H1 (cell line): Measurements from ENCODE around the gene KRTAP10-3. TPM values are rescaled to one million over a fixed set of nuclear protein-coding genes. Genes with fewer than 3 reads are reported as not detected.

Experiments used
- CTCF ChIA-PET: fragments of 300-600 bp; sonication (Branson Sonifier 250); formaldehyde crosslinking; loops from one replicate; lab custom pipeline; 2021; ENCODE audit not compliant: partially characterized antibody; lab: Charles Lee
- POLR2A ChIA-PET: fragments of 300-600 bp; sonication (Branson Sonifier 250); formaldehyde crosslinking; loops from one replicate; lab custom pipeline; 2021; ENCODE audit warnings: inconsistent platforms; ENCODE audit not compliant: partially characterized antibody; lab: Charles Lee
- DNase-seq, 2 experiments: peaks; one replicate each; pipeline versions ENCODE4 v3.0.0 to v3.0.0-alpha.2; 2010 to 2022; ENCODE audit warnings: low spot score in 2 of 2, low read depth in 1 of 2, mixed read lengths in 1 of 2
- FAIRE-seq: peaks from 2 replicates; lab custom pipeline; 2011; peaks lifted over from hg19 to GRCh38; lab: Jason Lieb, UNC
- H2AFZ ChIP-seq: 2 replicates; pipeline ENCODE4 v1.8.1; 2012; ENCODE audit warnings: low read length, inconsistent platforms
- H2AK5ac ChIP-seq: 2 replicates; pipeline ENCODE4 v1.6.1; 2013; ENCODE audit warnings: low read depth, low read length
- H2BK120ac ChIP-seq: replicated peaks from 2 replicates; pipeline ENCODE3; 2013; ENCODE audit warnings: low read depth, low read length, inconsistent platforms
- H2BK12ac ChIP-seq: 2 replicates; pipeline ENCODE4 v1.6.1; 2013; ENCODE audit warnings: low read depth, low read length
- H2BK15ac ChIP-seq: 2 replicates; pipeline ENCODE4 v1.6.1; 2013; ENCODE audit warnings: low read length
- H2BK20ac ChIP-seq: 2 replicates; pipeline ENCODE4 v1.6.1; 2013; ENCODE audit warnings: low read length
- H2BK5ac ChIP-seq: 2 replicates; pipeline ENCODE4 v1.6.1; 2013; ENCODE audit warnings: low read depth, low read length
- H3K14ac ChIP-seq: 2 replicates; pipeline ENCODE4 v1.6.1; 2013; ENCODE audit warnings: inconsistent platforms; ENCODE audit not compliant: insufficient read length
- H3K18ac ChIP-seq: 2 replicates; pipeline ENCODE4 v1.6.1; 2013; ENCODE audit warnings: low read length; ENCODE audit errors: extremely low read depth
- H3K23ac ChIP-seq: 2 replicates; pipeline ENCODE4 v1.6.1; 2013; ENCODE audit warnings: inconsistent platforms; ENCODE audit not compliant: insufficient read length
- H3K23me2 ChIP-seq: 2 replicates; pipeline ENCODE4 v1.6.1; 2013; ENCODE audit warnings: low read depth, low read length
- H3K27ac ChIP-seq: 2 replicates; pipeline ENCODE4 v1.6.1; 2011; ENCODE audit warnings: low read depth, low read length, inconsistent platforms
- H3K27me3 ChIP-seq, 4 experiments: replicated peaks in 1 of 4; 1 replicate in 1 of 4; 2 replicates in 3 of 4; pipeline versions ENCODE4 v1.6.1 to v1.8.1; 2011 to 2013; ENCODE audit warnings: low read length in 3 of 4, mild to moderate bottlenecking in 3 of 4, inconsistent platforms in 2 of 4, mixed read lengths in 2 of 4, moderate library complexity in 1 of 4; ENCODE audit not compliant: control insufficient read depth in 3 of 4, insufficient read depth in 3 of 4; ENCODE audit errors: extremely low read depth in 1 of 4
- H3K36me3 ChIP-seq, 4 experiments: 2 replicates each; pipeline versions ENCODE4 v1.6.1 to v1.8.1; 2011 to 2013; ENCODE audit warnings: mild to moderate bottlenecking in 4 of 4, low read length in 3 of 4, moderate library complexity in 2 of 4, control low read depth in 1 of 4, inconsistent platforms in 1 of 4; ENCODE audit not compliant: insufficient read depth in 4 of 4, control insufficient read depth in 2 of 4
- H3K4ac ChIP-seq: replicated peaks from 2 replicates; pipeline ENCODE3; 2013; ENCODE audit warnings: low read length, low read depth, mixed read lengths, inconsistent platforms; ENCODE audit not compliant: insufficient read length
- H3K4me1 ChIP-seq, 4 experiments: replicated peaks in 1 of 4; 1 replicate in 1 of 4; 2 replicates in 3 of 4; pipeline versions ENCODE4 v1.6.1 to v1.8.1; 2011 to 2013; ENCODE audit warnings: low read length in 3 of 4, inconsistent platforms in 2 of 4, mixed read lengths in 1 of 4; ENCODE audit not compliant: insufficient read depth in 4 of 4, control insufficient read depth in 3 of 4
- H3K4me2 ChIP-seq, 2 experiments: 2 replicates each; pipeline versions ENCODE4 v1.6.1 to v1.8.1; 2011 to 2013; ENCODE audit warnings: low read depth in 2 of 2, low read length in 2 of 2, control low read depth in 1 of 2, inconsistent platforms in 1 of 2, mild to moderate bottlenecking in 1 of 2; ENCODE audit not compliant: insufficient read depth in 1 of 2
- H3K4me3 ChIP-seq, 4 experiments: fragments of 200-600, 300-600 bp in 1 of 4; sonication (generic), shearing (Covaris generic), sonication (Bioruptor Twin) in 1 of 4; 2 replicates each; pipeline versions ENCODE4 v1.5.1 to v1.8.1; 2011 to 2016; ENCODE audit warnings: low read length in 4 of 4, low read depth in 3 of 4, control low read depth in 2 of 4, inconsistent platforms in 2 of 4, mild to moderate bottlenecking in 2 of 4, mixed read lengths in 1 of 4, moderate library complexity in 1 of 4; ENCODE audit not compliant: insufficient read depth in 2 of 4; ENCODE audit errors: extremely low read depth in 1 of 4
- H3K56ac ChIP-seq: replicated peaks from 2 replicates; pipeline ENCODE3; 2013; ENCODE audit warnings: low read depth, mild to moderate bottlenecking, mixed read lengths, low read length, inconsistent platforms; ENCODE audit not compliant: insufficient read length
- H3K79me1 ChIP-seq: 2 replicates; pipeline ENCODE4 v1.6.1; 2013; ENCODE audit warnings: low read depth, low read length, control low read depth
- H3K79me2 ChIP-seq, 2 experiments: 2 replicates each; pipeline versions ENCODE4 v1.6.1 to v1.8.1; 2012 to 2013; ENCODE audit warnings: low read length in 2 of 2, mild to moderate bottlenecking in 2 of 2, inconsistent platforms in 1 of 2; ENCODE audit not compliant: insufficient read depth in 2 of 2, control insufficient read depth in 1 of 2
- H3K9ac ChIP-seq, 4 experiments: replicated peaks in 1 of 4; 1 replicate in 1 of 4; 2 replicates in 3 of 4; pipeline versions ENCODE4 v1.6.1 to v1.8.1; 2011 to 2013; ENCODE audit warnings: low read depth in 3 of 4, low read length in 3 of 4, control low read depth in 2 of 4, mild to moderate bottlenecking in 2 of 4, moderate library complexity in 2 of 4, inconsistent platforms in 1 of 4; ENCODE audit errors: extremely low read depth in 1 of 4
- H3K9me3 ChIP-seq, 2 experiments: 2 replicates each; pipeline versions ENCODE4 v1.6.1 to v1.8.1; 2012 to 2013; ENCODE audit warnings: mild to moderate bottlenecking in 2 of 2, moderate library complexity in 2 of 2, control low read depth in 1 of 2, inconsistent platforms in 1 of 2, low read depth in 1 of 2, low read length in 1 of 2, mixed read lengths in 1 of 2; ENCODE audit not compliant: insufficient read depth in 2 of 2
- H4K20me1 ChIP-seq, 2 experiments: replicated peaks in 1 of 2; 2 replicates each; pipeline versions ENCODE3 to v1.8.1; 2011 to 2013; ENCODE audit warnings: inconsistent platforms in 2 of 2, low read length in 2 of 2, mild to moderate bottlenecking in 1 of 2; ENCODE audit not compliant: insufficient read depth in 2 of 2, control insufficient read depth in 1 of 2
- H4K5ac ChIP-seq: 2 replicates; pipeline ENCODE4 v1.6.1; 2013; ENCODE audit warnings: low read length, low read depth, mixed read lengths, inconsistent platforms; ENCODE audit not compliant: insufficient read length
- H4K8ac ChIP-seq: 2 replicates; pipeline ENCODE4 v1.8.0; 2013; ENCODE audit warnings: mild to moderate bottlenecking, moderate library complexity, low read length, inconsistent platforms; ENCODE audit not compliant: insufficient read depth; ENCODE audit errors: extremely low read depth
- H4K91ac ChIP-seq: replicated peaks from 2 replicates; pipeline ENCODE3; 2013; ENCODE audit warnings: low read length, mixed read lengths, inconsistent platforms; ENCODE audit not compliant: insufficient read length
- CHD1 ChIP-seq: IDR thresholded peaks from 2 replicates; pipeline ENCODE4 v1.6.1; 2012; ENCODE audit warnings: low read depth, low read length, improper control_type of control experiment
- GTF2F1 ChIP-seq: IDR thresholded peaks from 2 replicates; pipeline ENCODE4 v1.6.1; 2012; ENCODE audit warnings: low read depth, low read length, improper control_type of control experiment, borderline replicate concordance
- MAFK ChIP-seq: IDR thresholded peaks from 2 replicates; pipeline ENCODE4 v1.6.1; 2012; ENCODE audit warnings: low read depth, mild to moderate bottlenecking, improper control_type of control experiment, low read length
- RAD21 ChIP-seq, 2 experiments: IDR thresholded peaks in 1 of 2; conservative IDR thresholded peaks in 1 of 2; 2 replicates each; pipeline ENCODE4 v1.6.1; 2011; ENCODE audit warnings: low read depth in 2 of 2, low read length in 2 of 2, improper control_type of control experiment in 1 of 2, inconsistent platforms in 1 of 2, mild to moderate bottlenecking in 1 of 2, moderate library complexity in 1 of 2
- RBBP5 ChIP-seq: IDR thresholded peaks from 2 replicates; pipeline ENCODE4 v1.7.1; 2012; ENCODE audit warnings: low read depth, mild to moderate bottlenecking, inconsistent platforms, low read length, moderate library complexity, borderline replicate concordance
- SUZ12 ChIP-seq: fragments of 200-600 bp; sonication (generic); IDR thresholded peaks from 2 replicates; pipeline ENCODE4 v1.6.1; 2012; ENCODE audit warnings: mild to moderate bottlenecking, inconsistent platforms, low read length, moderate library complexity, mixed read lengths
- TBP ChIP-seq: IDR thresholded peaks from 2 replicates; pipeline ENCODE4 v1.6.1; 2011; ENCODE audit warnings: low read depth, low read length, improper control_type of control experiment
- WGBS, 2 experiments: shearing (Covaris generic) in 1 of 2; methylation state at CpG; one replicate each; pipeline versions ENCODE4 v1.1.6 to v1.1.7; 2013 to 2015; ENCODE audit warnings: low lambda C conversion rate in 2 of 2, mixed read lengths in 2 of 2, inconsistent platforms in 1 of 2, low coverage in 1 of 2, missing lambda C conversion rate in 1 of 2; ENCODE audit not compliant: insufficient replicate concordance in 2 of 2, insufficient coverage in 1 of 2, insufficient read length in 1 of 2; ENCODE audit errors: extremely low coverage in 1 of 2, missing lambda C conversion rate in 1 of 2; 5-methylcytosine and 5-hydroxymethylcytosine counted together
- long read RNA-seq, 2 experiments: library from RNA in 1 of 2; library from capped mRNA in 1 of 2; stranded (forward); transcript quantifications; one replicate each; pipeline ENCODE4 v2.0.0, GENCODE V29; 2021; ENCODE audit warnings: inconsistent platforms in 1 of 2
- polyA minus RNA-seq, 3 experiments: library from RNA; depleted of rRNA, polyadenylated mRNA; stranded (reverse); fragments of >200 nt; gene quantifications; 1 replicate in 2 of 3; 2 replicates in 1 of 3; pipeline ENCODE4 v1.2.3, GENCODE V29; 2011
- polyA plus RNA-seq, 7 experiments: library from polyadenylated mRNA; depleted of rRNA in 3 of 7; stranded (reverse) in 5 of 7; unstranded in 2 of 7; fragments of >200 nt in 5 of 7; fragments of 200-250 nt in 2 of 7; gene quantifications; 1 replicate in 5 of 7; 2 replicates in 1 of 7; 4 replicates in 1 of 7; pipeline versions ENCODE4 v1.2.1 to v1.2.3, GENCODE V29; 2011 to 2013; ENCODE audit warnings: missing spikeins in 2 of 7, mixed read lengths in 2 of 7
- total RNA-seq: library from RNA; stranded (reverse); fragmentation: NEBNext Ultra II Directional; extraction: Animal tissue kit (Norgen Biotek cat#: 25700); gene quantifications from 2 replicates; pipeline ENCODE4 v1.2.1, GENCODE V29; 2021

KRTAP10-3 gene, protein sequence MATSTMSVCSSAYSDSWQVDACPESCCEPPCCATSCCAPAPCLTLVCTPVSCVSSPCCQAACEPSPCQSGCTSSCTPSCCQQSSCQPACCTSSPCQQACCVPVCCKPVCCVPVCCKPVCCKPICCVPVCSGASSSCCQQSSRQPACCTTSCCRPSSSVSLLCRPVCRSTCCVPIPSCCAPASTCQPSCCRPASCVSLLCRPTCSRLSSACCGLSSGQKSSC
- not detected in 2 replicates for total RNA-seq
- polyA plus RNA-seq (2011; rRNA removed), result 0.16 TPM in 1 of 2 replicates, not detected in the other
- polyA plus RNA-seq (2011; cell fraction: cytosol; rRNA removed), result not detected
- polyA plus RNA-seq (2011; cell fraction: nucleus; rRNA removed), result 0.20 TPM
- not detected in 4 replicates for polyA plus RNA-seq (2012, experiment 1 of 2)
- polyA plus RNA-seq (2012, experiment 2 of 2), result not detected
- not detected for polyA plus RNA-seq (2013, experiment 1 of 2)
- not detected for polyA plus RNA-seq (2013, experiment 2 of 2)
- 0.19 TPM in 1 of 2 replicates, not detected in the other for polyA minus RNA-seq (2011; rRNA and poly(A)+ RNA removed)
- not detected for polyA minus RNA-seq (2011; cell fraction: cytosol; rRNA and poly(A)+ RNA removed)
- polyA minus RNA-seq (2011; cell fraction: nucleus; rRNA and poly(A)+ RNA removed), result 1.9 TPM
- long read RNA-seq, experiment 1, result 0 reads
- long read RNA-seq, experiment 2, result 0 reads

- H2AK5ac ChIP-seq, result 0 out of 2 replicates have a peak within 1 kb of the TSS, but pooled peaks have one; percentile 39
- H2BK120ac ChIP-seq, result no peak within 1 kb of the TSS
- 0 out of 2 replicates have a peak within 1 kb of the TSS, but pooled peaks have one; percentile 18 for H4K8ac ChIP-seq
- no peak within 1 kb of the TSS for H3K27ac ChIP-seq
- H3K79me1 ChIP-seq, result no peaks in the 10 kb centered on the region; the same call in 1 of the 2 replicates
- H2BK20ac ChIP-seq, result no peak within 1 kb of the TSS
- H3K79me2 ChIP-seq, result no peaks in the 10 kb centered on the region
- no peaks in the 10 kb centered on the region for H3K36me3 ChIP-seq
- H3K14ac ChIP-seq, result no peak within 1 kb of the TSS
- DNase-seq (no peak), FAIRE-seq (no peak)
- H2BK5ac ChIP-seq, result 0 out of 2 replicates have a peak within 1 kb of the TSS, but pooled peaks have one; percentile 16
- H3K4me3 ChIP-seq, result no peak within 1 kb of the TSS
- H2BK12ac ChIP-seq, result peak within 1 kb of the TSS; percentile 50; the same call in 1 of the 2 replicates
- no peak within 1 kb of the TSS for H3K23ac ChIP-seq
- H3K4ac ChIP-seq, result no peak within 1 kb of the TSS
- H3K4me2 ChIP-seq, result no peak within 1 kb of the TSS
- no peaks in the 10 kb centered on the region for H3K27me3 ChIP-seq
- no peaks in the 10 kb centered on the region for H4K20me1 ChIP-seq
- H4K91ac ChIP-seq, result no peak within 1 kb of the TSS
- H3K9ac ChIP-seq, result no peak within 1 kb of the TSS
- ChIA-PET POLR2A (no interaction called here), CTCF (interaction anchor here (0.8 to 2.0 kb wide), 2 partner anchors 10 to 59 kb away, joined by 3 to 5 read pairs; no protein-coding TSS in a partner anchor)
- TF ChIP-seq RBBP5 (no peak), TBP (no peak), CHD1 (no peak), GTF2F1 (no peak), MAFK (no peak), SUZ12 (no peak), RAD21 (IDR thresholded peaks at IDR 0.05 in 1 of 2, conservative IDR thresholded peaks at IDR 0.05 in 1 of 2; ENCODE audit: low read depth in 2 of 2, low read length in 2 of 2) (no peak)
- WGBS, 2 experiments, result 83% methylated on average over 4 of the region's 5 CpGs; no CpG with 5 or more reads in 1 of the 2 experiments
- peaks cover 0 to 5% (median 3%) of the 10 kb centered on the region in 4 experiments; a peak in 2 of 7 replicates for H3K4me1 ChIP-seq
- no peaks in the 10 kb centered on the region for H3K23me2 ChIP-seq
- no peak within 1 kb of the TSS for H4K5ac ChIP-seq
- H3K18ac ChIP-seq, result no peak within 1 kb of the TSS; the same call in 1 of the 2 replicates
- 0 out of 2 replicates have a peak within 1 kb of the TSS, but pooled peaks have one; percentile 72 for H2BK15ac ChIP-seq
- H2AFZ ChIP-seq, result no peak within 1 kb of the TSS
- H3K9me3 ChIP-seq, result no peaks in the 10 kb centered on the region
- H3K56ac ChIP-seq, result no peak within 1 kb of the TSS
These were observed at the start of gene KRTAP10-3 for GRCh38 chr21:44558695-44559094. KRTAP10-3 (minus strand) TSS chr21:44558795; CDS start chr21:44558715, 80 bp downstream.
